Gastroesophageal sphincter (tissue), 3 donors: ENCODE results near the gene SYNM.

Experiments used
- EP300 ChIP-seq: sonication (generic); formaldehyde crosslinking; IDR thresholded peaks from one replicate; pipeline ENCODE4 v1.6.1; 2017; ENCODE audit warnings: antibody characterized with exemption, mild to moderate bottlenecking
- POLR2A ChIP-seq, 2 donors: fragments of 450-650 bp; IDR thresholded peaks; one replicate each; pipeline ENCODE4 v1.6.1; 2017; ENCODE audit warnings: antibody characterized with exemption in 2 of 2, mild to moderate bottlenecking in 2 of 2, moderate library complexity in 1 of 2
- POLR2AphosphoS5 ChIP-seq: sonication (generic); formaldehyde crosslinking; IDR thresholded peaks from one replicate; pipeline ENCODE4 v1.6.1; 2017; ENCODE audit warnings: antibody characterized with exemption
- TF ChIP-seq, protein P1 (sequence below), 4 experiments: fragments of 200-600 bp in 2 of 4; fragments of 450-650 bp in 2 of 4; sonication (generic) in 1 of 4; IDR thresholded peaks; one replicate each; pipeline ENCODE4 v1.5.1; 2017 to 2019; ENCODE audit warnings: antibody characterized with exemption in 4 of 4, mild to moderate bottlenecking in 2 of 4, moderate library complexity in 2 of 4

DNA sequence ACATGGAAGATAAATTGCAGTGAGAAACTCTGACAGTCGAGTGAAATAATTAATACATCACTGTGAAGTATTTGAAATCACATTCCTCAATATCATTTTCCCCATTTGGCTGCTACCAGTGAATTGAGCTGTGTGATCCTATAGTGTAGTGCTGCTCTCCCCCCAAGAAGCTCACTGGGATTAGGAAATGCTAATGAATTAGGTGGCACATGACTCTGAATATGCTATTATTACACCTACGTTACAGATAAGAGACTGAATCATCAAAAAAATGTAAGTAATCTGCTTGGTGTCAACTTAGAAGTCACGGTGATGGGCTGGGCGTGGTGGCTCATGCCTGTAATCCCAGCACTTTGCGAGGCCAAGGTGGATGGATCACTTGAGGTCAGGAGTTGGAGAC is 34.7 kb upstream of the SYNM start:
- TF ChIP-seq EP300 (no peak), POLR2AphosphoS5 (no peak), POLR2A (IDR thresholded peaks at IDR 0.05) (no peak)
- TF ChIP-seq, protein P1, sequence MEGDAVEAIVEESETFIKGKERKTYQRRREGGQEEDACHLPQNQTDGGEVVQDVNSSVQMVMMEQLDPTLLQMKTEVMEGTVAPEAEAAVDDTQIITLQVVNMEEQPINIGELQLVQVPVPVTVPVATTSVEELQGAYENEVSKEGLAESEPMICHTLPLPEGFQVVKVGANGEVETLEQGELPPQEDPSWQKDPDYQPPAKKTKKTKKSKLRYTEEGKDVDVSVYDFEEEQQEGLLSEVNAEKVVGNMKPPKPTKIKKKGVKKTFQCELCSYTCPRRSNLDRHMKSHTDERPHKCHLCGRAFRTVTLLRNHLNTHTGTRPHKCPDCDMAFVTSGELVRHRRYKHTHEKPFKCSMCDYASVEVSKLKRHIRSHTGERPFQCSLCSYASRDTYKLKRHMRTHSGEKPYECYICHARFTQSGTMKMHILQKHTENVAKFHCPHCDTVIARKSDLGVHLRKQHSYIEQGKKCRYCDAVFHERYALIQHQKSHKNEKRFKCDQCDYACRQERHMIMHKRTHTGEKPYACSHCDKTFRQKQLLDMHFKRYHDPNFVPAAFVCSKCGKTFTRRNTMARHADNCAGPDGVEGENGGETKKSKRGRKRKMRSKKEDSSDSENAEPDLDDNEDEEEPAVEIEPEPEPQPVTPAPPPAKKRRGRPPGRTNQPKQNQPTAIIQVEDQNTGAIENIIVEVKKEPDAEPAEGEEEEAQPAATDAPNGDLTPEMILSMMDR (IDR thresholded peaks at IDR 0.05): no peak
